Neuronal stem cell (in vitro differentiated cells): ENCODE data around the gene LONRF3.
"Not testable (repeated sequence)": the region's sequence is repeated elsewhere in the genome, so short reads cannot be mapped to it uniquely, and the experiment has no call there.

Experiments used
- DNase-seq: peaks from one replicate; pipeline ENCODE4 v3.0.0-alpha.2; 2013; ENCODE audit warnings: low spot score
- H2AFZ ChIP-seq: one replicate; pipeline ENCODE4 v1.6.1; 2013; ENCODE audit warnings: mild to moderate bottlenecking, low read length, inconsistent platforms
- H2AK5ac ChIP-seq: 2 replicates; pipeline ENCODE4 v1.6.1; 2013; ENCODE audit warnings: low read depth, mild to moderate bottlenecking, inconsistent platforms, low read length, moderate library complexity, mixed read lengths
- H2BK120ac ChIP-seq: 2 replicates; pipeline ENCODE4 v1.6.1; 2013; ENCODE audit warnings: low read depth, mild to moderate bottlenecking, inconsistent platforms, low read length, moderate library complexity, mixed read lengths
- H2BK12ac ChIP-seq: one replicate; pipeline ENCODE4 v1.6.1; 2013; ENCODE audit warnings: low read length, inconsistent platforms
- H2BK15ac ChIP-seq: 2 replicates; pipeline ENCODE4 v1.6.1; 2013; ENCODE audit warnings: mild to moderate bottlenecking, low read length, inconsistent platforms, mixed read lengths
- H2BK5ac ChIP-seq: one replicate; pipeline ENCODE4 v1.6.1; 2013; ENCODE audit warnings: inconsistent platforms, mild to moderate bottlenecking, low read length, moderate library complexity
- H3K14ac ChIP-seq: one replicate; pipeline ENCODE4 v1.6.1; 2013; ENCODE audit warnings: low read length, inconsistent platforms
- H3K18ac ChIP-seq: 2 replicates; pipeline ENCODE4 v1.6.1; 2013; ENCODE audit warnings: low read length, inconsistent platforms
- H3K23ac ChIP-seq: 2 replicates; pipeline ENCODE4 v1.6.1; 2013; ENCODE audit warnings: low read depth, mild to moderate bottlenecking, mixed read lengths, low read length, inconsistent platforms; ENCODE audit not compliant: poor library complexity
- H3K27ac ChIP-seq: replicated peaks from 3 replicates; pipeline ENCODE4 v1.5.1; 2013; ENCODE audit warnings: low read length, inconsistent platforms
- H3K27me3 ChIP-seq, 3 experiments: 2 replicates each; pipeline ENCODE4 v1.6.1; 2013; ENCODE audit warnings: low read length in 3 of 3, mild to moderate bottlenecking in 2 of 3, inconsistent platforms in 1 of 3, low read depth in 1 of 3, mixed read lengths in 1 of 3, moderate library complexity in 1 of 3; ENCODE audit not compliant: control insufficient read depth in 3 of 3, insufficient read depth in 3 of 3
- H3K36me3 ChIP-seq, 2 donors: replicated peaks in 1 of 2; 2 replicates each; pipeline ENCODE4 v1.6.1; 2013; ENCODE audit warnings: low read length in 2 of 2; ENCODE audit not compliant: control insufficient read depth in 2 of 2, insufficient read depth in 2 of 2
- H3K4ac ChIP-seq: 2 replicates; pipeline ENCODE4 v1.6.1; 2013; ENCODE audit warnings: inconsistent platforms, mild to moderate bottlenecking, low read length, moderate library complexity
- H3K4me1 ChIP-seq, 2 donors: 1 replicate in 1 of 2; 2 replicates in 1 of 2; pipeline ENCODE4 v1.6.1; 2013; ENCODE audit warnings: low read length in 2 of 2, low read depth in 1 of 2; ENCODE audit not compliant: control insufficient read depth in 2 of 2, insufficient read depth in 1 of 2
- H3K4me2 ChIP-seq: one replicate; pipeline ENCODE4 v1.6.1; 2013; ENCODE audit warnings: mild to moderate bottlenecking, low read length, inconsistent platforms; ENCODE audit not compliant: insufficient read depth, poor library complexity, severe bottlenecking
- H3K4me3 ChIP-seq, 2 donors: 2 replicates each; pipeline ENCODE4 v1.5.1; 2013; ENCODE audit warnings: low read length in 2 of 2, mild to moderate bottlenecking in 2 of 2, inconsistent platforms in 1 of 2, moderate library complexity in 1 of 2
- H3K79me1 ChIP-seq: one replicate; pipeline ENCODE4 v1.6.1; 2013; ENCODE audit warnings: low read depth, mild to moderate bottlenecking, inconsistent platforms, low read length, moderate library complexity
- H3K9ac ChIP-seq: one replicate; pipeline ENCODE4 v1.6.1; 2013; ENCODE audit warnings: mild to moderate bottlenecking, low read depth, low read length, inconsistent platforms; ENCODE audit not compliant: poor library complexity
- H3K9me3 ChIP-seq, 2 donors: replicated peaks in 1 of 2; 2 replicates each; pipeline versions ENCODE3 to v1.6.1; 2013; ENCODE audit warnings: low read length in 2 of 2, mild to moderate bottlenecking in 2 of 2, inconsistent platforms in 1 of 2, low read depth in 1 of 2, mixed read lengths in 1 of 2, moderate library complexity in 1 of 2; ENCODE audit not compliant: control insufficient read depth in 2 of 2, insufficient read depth in 1 of 2
- H4K8ac ChIP-seq: one replicate; pipeline ENCODE4 v1.6.1; 2013; ENCODE audit warnings: low read depth, mild to moderate bottlenecking, inconsistent platforms, low read length, moderate library complexity
- H4K91ac ChIP-seq: one replicate; pipeline ENCODE4 v1.6.1; 2013; ENCODE audit warnings: low read length, low read depth, mild to moderate bottlenecking, inconsistent platforms; ENCODE audit not compliant: poor library complexity
- WGBS, 2 donors: extraction: QIAGEN DNeasy Blood & Tissue Kit; methylation state at CpG; one replicate each; pipeline ENCODE4 v1.1.7; 2013; ENCODE audit warnings: missing lambda C conversion rate in 2 of 2, mixed read lengths in 1 of 2; ENCODE audit not compliant: insufficient read length in 2 of 2, insufficient replicate concordance in 1 of 2; ENCODE audit errors: extremely low coverage in 2 of 2; 5-methylcytosine and 5-hydroxymethylcytosine counted together

LONRF3 gene

DNA sequence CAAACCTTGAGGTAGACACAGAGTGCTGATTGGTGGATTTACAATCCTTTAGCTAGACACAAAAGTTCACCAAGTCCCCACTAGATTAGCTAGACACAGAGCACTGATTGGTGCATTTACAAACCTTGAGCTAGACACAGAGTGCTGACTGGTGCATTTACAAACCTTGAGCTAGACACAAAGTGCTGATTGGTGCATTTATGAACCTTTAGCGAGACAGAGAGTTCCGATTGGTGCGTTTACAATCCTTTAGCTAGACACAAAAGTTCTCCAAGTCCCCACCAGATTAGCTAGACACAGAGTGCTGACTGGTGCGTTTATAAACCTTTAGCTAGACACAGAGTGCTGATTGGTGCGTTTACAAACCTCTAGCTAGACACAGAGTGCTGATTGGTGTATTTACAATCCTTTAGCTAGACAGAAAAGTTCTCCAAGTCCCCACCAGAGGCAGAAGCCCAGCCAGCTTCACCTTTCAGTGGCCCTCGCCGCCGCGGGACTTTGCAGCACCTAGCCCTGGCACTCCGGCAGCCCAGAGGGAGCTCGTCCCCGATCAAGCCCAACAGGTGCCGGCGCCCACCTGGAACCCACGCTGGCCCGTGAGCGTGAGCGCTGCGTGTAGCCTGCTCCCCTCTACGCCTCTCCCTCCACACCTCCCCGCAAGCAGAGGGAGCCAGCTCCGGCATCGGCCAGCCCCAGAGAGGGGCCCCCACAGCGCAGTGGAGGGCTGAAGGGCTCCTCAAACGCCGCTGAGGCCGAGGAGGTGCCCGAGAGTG is 53.7 kb downstream of the LONRF3 start:
- DNase-seq, H4K8ac ChIP-seq, H3K9me3 ChIP-seq, H3K27me3 ChIP-seq, H3K18ac ChIP-seq, H2AFZ ChIP-seq, H3K36me3 ChIP-seq, H3K9ac ChIP-seq, H2AK5ac ChIP-seq, H2BK5ac ChIP-seq, H2BK12ac ChIP-seq, H3K14ac ChIP-seq, H3K4me3 ChIP-seq, H3K4me2 ChIP-seq, H3K23ac ChIP-seq, H2BK15ac ChIP-seq, H3K27ac ChIP-seq, H3K4ac ChIP-seq, H3K4me1 ChIP-seq, H2BK120ac ChIP-seq, H4K91ac ChIP-seq, H3K79me1 ChIP-seq: not testable (repeated sequence)
- no CpG with 5 or more reads among the region's 28 CpGs for WGBS, 2 donors

DNA sequence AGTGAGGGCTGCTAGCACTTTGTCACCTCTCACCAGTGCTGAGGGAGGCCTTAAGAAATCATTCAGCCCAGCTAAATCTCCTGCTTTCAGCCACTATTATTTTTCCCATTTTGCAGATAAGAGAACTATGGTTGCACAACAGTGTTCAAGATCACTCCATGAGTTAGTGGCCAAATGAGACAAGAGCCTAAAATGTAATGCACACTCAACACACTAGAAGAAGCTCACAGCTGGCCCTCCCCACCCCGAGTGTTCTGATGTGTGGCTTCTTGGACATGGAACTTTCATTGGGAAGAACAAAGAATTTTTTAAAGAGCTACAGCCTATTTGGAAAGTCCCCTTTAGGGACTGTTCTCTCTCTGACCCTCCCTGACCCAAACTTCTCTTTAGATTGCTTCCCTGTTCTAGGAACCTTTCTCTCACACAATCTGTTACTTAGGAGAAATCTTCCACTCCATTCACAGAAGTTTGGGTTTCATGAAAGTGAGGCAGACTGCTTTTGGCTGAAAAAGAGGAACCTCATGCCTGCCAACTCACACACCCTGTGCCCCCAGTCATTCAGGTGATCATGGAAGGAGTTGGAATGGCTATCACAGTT is 54.4 kb downstream of the LONRF3 start:
- Histone ChIP-seq H3K14ac (no peak overlapping the region), H4K91ac (no peak overlapping the region), H2BK12ac (no peak overlapping the region), H2BK120ac (no peak overlapping the region), H3K27ac (no peak overlapping the region), H4K8ac (no peak overlapping the region), H3K36me3 (no peaks in the 10 kb centered on the region), H3K18ac (no peak overlapping the region), H3K4me2 (no peak overlapping the region), H3K27me3 (no peaks in the 10 kb centered on the region), H2BK15ac (no peak overlapping the region), H3K4me3 (no peak overlapping the region), H3K23ac (no peak overlapping the region), H3K4me1 (no peaks in the 10 kb centered on the region), H3K4ac (no peak overlapping the region), H2AFZ (no peak overlapping the region), H3K79me1 (no peaks in the 10 kb centered on the region), H3K9me3 (no peaks in the 10 kb centered on the region), H3K9ac (no peak overlapping the region), H2BK5ac (no peak overlapping the region), H2AK5ac (no peak overlapping the region)
- no CpG with 5 or more reads among the region's 1 CpG for WGBS, 2 donors
- DNase-seq = no peak

DNA sequence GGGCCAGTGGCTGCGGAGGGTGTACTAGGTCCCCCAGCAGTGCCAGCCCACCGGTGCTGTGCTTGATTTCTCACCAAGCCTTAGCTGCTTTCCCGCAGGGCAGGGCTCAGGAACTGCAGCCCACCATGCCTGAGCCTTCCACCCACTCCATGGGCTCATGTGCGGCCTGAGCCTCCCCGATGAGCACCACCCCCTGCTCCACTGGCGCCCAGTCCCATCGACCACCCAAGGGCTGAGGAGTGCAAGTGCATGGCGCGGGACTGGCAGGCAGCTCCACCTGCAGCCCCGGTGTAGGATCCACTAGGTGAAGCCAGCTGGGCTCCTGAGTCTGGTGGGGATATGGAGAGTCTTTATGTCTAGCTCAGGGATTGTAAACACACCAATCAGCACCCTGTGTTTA is 55.2 kb downstream of the LONRF3 start:
- not testable (repeated sequence) for H3K18ac ChIP-seq, H2BK5ac ChIP-seq, H3K79me1 ChIP-seq, H3K36me3 ChIP-seq, DNase-seq, H3K27ac ChIP-seq, H2BK15ac ChIP-seq, H2BK12ac ChIP-seq, H3K9ac ChIP-seq, H3K4me3 ChIP-seq, H3K4me2 ChIP-seq, H3K4ac ChIP-seq, H2BK120ac ChIP-seq, H2AFZ ChIP-seq, H3K9me3 ChIP-seq, H3K27me3 ChIP-seq, H3K14ac ChIP-seq, H3K23ac ChIP-seq, H3K4me1 ChIP-seq, H2AK5ac ChIP-seq, H4K8ac ChIP-seq, H4K91ac ChIP-seq
- no CpG with 5 or more reads among the region's 10 CpGs for WGBS, 2 donors

DNA sequence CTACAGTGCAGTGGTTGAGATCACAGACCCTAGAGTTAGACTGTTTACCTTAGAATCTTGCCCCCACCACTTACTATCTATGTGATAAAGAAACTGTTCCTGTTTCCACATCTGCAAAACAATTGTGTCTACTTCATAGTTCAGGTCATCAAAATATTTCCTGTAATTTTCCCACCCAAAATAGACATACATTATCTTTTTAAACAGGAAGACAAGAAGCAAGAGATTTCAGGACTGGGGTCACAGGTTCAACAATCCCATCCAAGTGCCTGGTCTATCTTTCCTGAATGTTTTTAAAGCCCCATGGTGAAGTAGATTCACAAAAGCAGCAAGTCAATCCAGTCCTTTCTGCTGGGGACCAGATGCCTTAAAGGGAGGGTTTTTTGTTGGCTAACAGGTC is 56.6 kb downstream of the LONRF3 start:
- H3K79me1 ChIP-seq = no peaks in the 10 kb centered on the region

More for the DNA sequence above, 56.6 kb downstream of the LONRF3 start:
- no peaks in the 10 kb centered on the region for H3K36me3 ChIP-seq
- DNase-seq = no peak
- H3K14ac ChIP-seq = no peak overlapping the region
- H4K91ac ChIP-seq = no peak overlapping the region
- no peak overlapping the region for H3K4me3 ChIP-seq
- no peak overlapping the region for H3K23ac ChIP-seq
- H2BK5ac ChIP-seq = no peak overlapping the region
- H2BK15ac ChIP-seq = no peak overlapping the region
- H2AFZ ChIP-seq = no peak overlapping the region
- no peak overlapping the region for H2AK5ac ChIP-seq
- no peak overlapping the region for H4K8ac ChIP-seq
- H3K18ac ChIP-seq = no peak overlapping the region
- H3K9me3 ChIP-seq = no peaks in the 10 kb centered on the region
- no peak overlapping the region for H2BK12ac ChIP-seq
- H3K4me2 ChIP-seq = no peak overlapping the region
- H2BK120ac ChIP-seq = no peak overlapping the region
- H3K9ac ChIP-seq = no peak overlapping the region
- no peak overlapping the region for H3K4ac ChIP-seq
- no peaks in the 10 kb centered on the region for H3K4me1 ChIP-seq
- no peak overlapping the region for H3K27ac ChIP-seq
- H3K27me3 ChIP-seq = no peaks in the 10 kb centered on the region
